Neural progenitor cell (in vitro differentiated cells): ENCODE data around the gene CENPP. TPM values are rescaled to one million over a fixed set of nuclear protein-coding genes. Genes with fewer than 3 reads are reported as not detected.

ENCODE experiments used
- DNase-seq: peaks from one replicate; pipeline ENCODE4 v3.0.0-alpha.2; 2016; ENCODE audit warnings: low spot score
- H2AFZ ChIP-seq: fragments of 200-600 bp; sonication (generic); replicated peaks from 2 replicates; pipeline ENCODE4 v1.6.1; 2016; ENCODE audit warnings: antibody characterized with exemption
- H3F3A ChIP-seq: fragments of 200-600 bp; sonication (generic); 2 replicates; pipeline ENCODE4 v1.6.1; 2016; ENCODE audit warnings: antibody characterized with exemption, low read depth
- H3K27ac ChIP-seq: fragments of 200-600 bp; sonication (generic); 2 replicates; pipeline ENCODE4 v1.5.1; 2016; ENCODE audit warnings: mild to moderate bottlenecking
- H3K27me3 ChIP-seq: fragments of 200-600 bp; sonication (generic); 2 replicates; pipeline ENCODE4 v1.6.1; 2016; ENCODE audit warnings: mild to moderate bottlenecking, moderate library complexity
- H3K36me3 ChIP-seq: fragments of 200-600 bp; sonication (generic); 2 replicates; pipeline ENCODE4 v1.5.1; 2016
- H3K4me1 ChIP-seq: fragments of 200-600 bp; sonication (generic); 2 replicates; pipeline ENCODE4 v1.6.1; 2016; ENCODE audit warnings: mixed run types
- H3K4me2 ChIP-seq: fragments of 200-600 bp; sonication (generic); 2 replicates; pipeline ENCODE4 v1.6.1; 2016
- H3K4me3 ChIP-seq: fragments of 200-600 bp; sonication (generic); 2 replicates; pipeline ENCODE4 v1.5.1; 2016
- H3K79me2 ChIP-seq: fragments of 200-600 bp; sonication (generic); 2 replicates; pipeline ENCODE4 v1.6.1; 2016; ENCODE audit warnings: low read depth
- H3K9ac ChIP-seq: fragments of 200-600 bp; sonication (generic); 2 replicates; pipeline ENCODE4 v1.6.1; 2016
- H3K9me3 ChIP-seq: fragments of 200-600 bp; sonication (generic); 2 replicates; pipeline ENCODE4 v1.5.1; 2016; ENCODE audit warnings: low read depth
- H4K20me1 ChIP-seq: fragments of 200-600 bp; sonication (generic); 2 replicates; pipeline ENCODE4 v1.6.1; 2016; ENCODE audit warnings: low read depth
- H3K27ac Mint-ChIP-seq: 3 replicates; pipeline ENCODE4 v1.8.0; 2021; ENCODE audit warnings: mixed read lengths
- H3K27me3 Mint-ChIP-seq: 2 replicates; pipeline ENCODE4 v1.8.0; 2022; ENCODE audit warnings: low read depth, mild to moderate bottlenecking, inconsistent platforms, moderate library complexity, mixed read lengths; ENCODE audit not compliant: insufficient read depth
- H3K36me3 Mint-ChIP-seq: 3 replicates; pipeline ENCODE4 v1.8.0; 2021; ENCODE audit warnings: mixed read lengths
- H3K4me1 Mint-ChIP-seq: 3 replicates; pipeline ENCODE4 v1.8.0; 2021; ENCODE audit warnings: mixed read lengths
- H3K4me3 Mint-ChIP-seq: 3 replicates; pipeline ENCODE4 v1.8.0; 2021; ENCODE audit warnings: mild to moderate bottlenecking, moderate library complexity, mixed read lengths
- H3K9me3 Mint-ChIP-seq: 3 replicates; pipeline ENCODE4 v1.8.0; 2020; ENCODE audit warnings: mixed read lengths
- EZH2 ChIP-seq: fragments of 200-600 bp; sonication (generic); IDR thresholded peaks from 2 replicates; pipeline ENCODE4 v1.6.1; 2017; ENCODE audit warnings: antibody characterized with exemption, mild to moderate bottlenecking, moderate library complexity
- EZH2phosphoT487 ChIP-seq: fragments of 200-600 bp; sonication (generic); IDR thresholded peaks from 2 replicates; pipeline ENCODE4 v1.6.1; 2017; ENCODE audit warnings: antibody characterized with exemption
- total RNA-seq: library from RNA; depleted of rRNA; stranded (reverse); fragments of >200 nt; gene quantifications from 2 replicates; pipeline ENCODE4 v1.2.3, GENCODE V29; 2015; ENCODE audit warnings: low replicate concordance
- TF ChIP-seq, protein P1 (sequence below): fragments of 200-600 bp; sonication (generic); IDR thresholded peaks from 2 replicates; pipeline ENCODE4 v1.5.1; 2017; ENCODE audit warnings: antibody characterized with exemption, mild to moderate bottlenecking

CENPP gene
- total RNA-seq, 1 donor from 2014 or later, result 10.7 TPM

- Histone ChIP-seq H3K79me2 (no peaks in the 10 kb centered on the region), H3K4me2 (no peak overlapping the region), H3K27me3 (no peaks in the 10 kb centered on the region), H3K4me1 (no peaks in the 10 kb centered on the region), H3K4me3 (no peak overlapping the region), H3K9me3 (no peaks in the 10 kb centered on the region), H3F3A (no peaks in the 10 kb centered on the region), H3K36me3 (no peaks in the 10 kb centered on the region), H2AFZ (no peak overlapping the region), H3K27ac (no peak overlapping the region), H4K20me1 (peaks cover 5% of the 10 kb centered on the region), H3K9ac (peak overlapping the region; percentile 32)
- Mint-ChIP-seq H3K4me1 (no peaks in the 10 kb centered on the region), H3K4me3 (no peak overlapping the region), H3K27me3 (peaks cover 2% of the 10 kb centered on the region), H3K9me3 (no peaks in the 10 kb centered on the region), H3K36me3 (peaks cover 9% of the 10 kb centered on the region), H3K27ac (no peak overlapping the region)
- DNase-seq, result no peak
- TF ChIP-seq, protein P1, sequence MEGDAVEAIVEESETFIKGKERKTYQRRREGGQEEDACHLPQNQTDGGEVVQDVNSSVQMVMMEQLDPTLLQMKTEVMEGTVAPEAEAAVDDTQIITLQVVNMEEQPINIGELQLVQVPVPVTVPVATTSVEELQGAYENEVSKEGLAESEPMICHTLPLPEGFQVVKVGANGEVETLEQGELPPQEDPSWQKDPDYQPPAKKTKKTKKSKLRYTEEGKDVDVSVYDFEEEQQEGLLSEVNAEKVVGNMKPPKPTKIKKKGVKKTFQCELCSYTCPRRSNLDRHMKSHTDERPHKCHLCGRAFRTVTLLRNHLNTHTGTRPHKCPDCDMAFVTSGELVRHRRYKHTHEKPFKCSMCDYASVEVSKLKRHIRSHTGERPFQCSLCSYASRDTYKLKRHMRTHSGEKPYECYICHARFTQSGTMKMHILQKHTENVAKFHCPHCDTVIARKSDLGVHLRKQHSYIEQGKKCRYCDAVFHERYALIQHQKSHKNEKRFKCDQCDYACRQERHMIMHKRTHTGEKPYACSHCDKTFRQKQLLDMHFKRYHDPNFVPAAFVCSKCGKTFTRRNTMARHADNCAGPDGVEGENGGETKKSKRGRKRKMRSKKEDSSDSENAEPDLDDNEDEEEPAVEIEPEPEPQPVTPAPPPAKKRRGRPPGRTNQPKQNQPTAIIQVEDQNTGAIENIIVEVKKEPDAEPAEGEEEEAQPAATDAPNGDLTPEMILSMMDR, result no peak
- TF ChIP-seq EZH2phosphoT487 (no peak), EZH2 (no peak)
These were observed 313.4 kb downstream of the CENPP start for GRCh38 chr9:92639124-92639523.

- no peak overlapping the region for H3K9ac ChIP-seq
- no peaks in the 10 kb centered on the region for H3K27me3 ChIP-seq
- H3K27ac ChIP-seq, result no peak overlapping the region
- Mint-ChIP-seq H3K27me3 (no peaks in the 10 kb centered on the region), H3K36me3 (peaks cover 11% of the 10 kb centered on the region), H3K4me1 (no peaks in the 10 kb centered on the region), H3K27ac (no peak overlapping the region), H3K4me3 (no peak overlapping the region), H3K9me3 (no peaks in the 10 kb centered on the region)
- H3K4me1 ChIP-seq, result no peaks in the 10 kb centered on the region
- TF ChIP-seq EZH2 (no peak), EZH2phosphoT487 (no peak)
- TF ChIP-seq, protein P1, result no peak
- no peak for DNase-seq
- H2AFZ ChIP-seq, result no peak overlapping the region
- H3K9me3 ChIP-seq, result no peaks in the 10 kb centered on the region
- H3F3A ChIP-seq, result no peaks in the 10 kb centered on the region
- no peaks in the 10 kb centered on the region for H3K79me2 ChIP-seq
- no peak overlapping the region for H3K4me3 ChIP-seq
- H3K36me3 ChIP-seq, result no peaks in the 10 kb centered on the region
- H4K20me1 ChIP-seq, result peaks cover 5% of the 10 kb centered on the region
- H3K4me2 ChIP-seq, result no peak overlapping the region
These were observed 314.1 kb downstream of the CENPP start for GRCh38 chr9:92639791-92640271.

DNA sequence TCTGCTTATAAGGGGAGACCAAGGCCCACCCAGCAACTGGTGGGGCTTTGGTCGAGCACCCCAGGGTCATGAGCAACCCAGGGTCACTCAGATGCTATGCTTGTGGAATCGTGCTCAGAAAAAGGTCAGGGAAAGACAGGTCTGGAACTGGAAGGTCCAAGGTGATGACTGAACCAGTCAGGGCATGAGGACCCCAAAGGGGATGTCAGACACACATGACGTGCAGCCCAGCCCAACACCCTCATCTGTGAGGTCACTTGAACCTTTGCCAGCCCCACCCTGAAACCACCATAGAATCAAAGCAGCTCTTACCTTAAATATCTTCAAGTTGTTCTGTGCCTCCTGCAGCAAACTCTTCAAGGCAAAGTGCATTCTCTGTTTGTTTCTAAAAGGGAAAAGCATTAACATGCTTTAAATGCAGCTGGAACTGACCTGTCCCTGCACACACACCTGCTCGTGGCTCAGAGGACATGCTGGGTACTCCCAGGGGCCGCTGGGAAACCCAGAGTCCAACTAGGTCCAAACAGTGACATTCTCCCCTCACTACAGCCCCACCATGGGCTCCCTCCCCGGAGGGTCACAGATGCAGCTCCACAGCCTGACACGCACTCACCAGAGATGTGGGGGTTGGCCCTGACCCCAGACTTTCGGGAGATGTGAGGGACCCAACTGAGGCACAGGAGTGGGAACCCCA, 314.8 kb downstream of the CENPP start:
- DNase-seq, result no peak
- H3K27ac Mint-ChIP-seq, result no peak overlapping the region
- H3K4me1 ChIP-seq, result no peaks in the 10 kb centered on the region
- no peak overlapping the region for H2AFZ ChIP-seq
- no peak overlapping the region for H3K4me2 ChIP-seq
- H3F3A ChIP-seq, result no peaks in the 10 kb centered on the region
- H3K4me3 ChIP-seq, result no peak overlapping the region
- H3K79me2 ChIP-seq, result no peaks in the 10 kb centered on the region
- no peak overlapping the region for H3K27ac ChIP-seq
- H3K4me1 Mint-ChIP-seq, result no peaks in the 10 kb centered on the region
- H3K36me3 ChIP-seq, result no peaks in the 10 kb centered on the region
- peaks cover 18% of the 10 kb centered on the region for H3K36me3 Mint-ChIP-seq
- H3K4me3 Mint-ChIP-seq, result no peak overlapping the region
- no peaks in the 10 kb centered on the region for H3K9me3 Mint-ChIP-seq
- H3K27me3 ChIP-seq, result no peaks in the 10 kb centered on the region
- no peaks in the 10 kb centered on the region for H3K9me3 ChIP-seq
- H3K27me3 Mint-ChIP-seq, result no peaks in the 10 kb centered on the region
- TF ChIP-seq, protein P1, result no peak
- no peak for TF ChIP-seq EZH2
- no peak for TF ChIP-seq EZH2phosphoT487
- H4K20me1 ChIP-seq, result no peaks in the 10 kb centered on the region
- no peak overlapping the region for H3K9ac ChIP-seq
